Activated effector memory CD4-positive, alpha-beta T cell treated with Interleukin-2 at 50 U/mL for 16 hours (primary cell): ENCODE measurements around the gene NUP98.
"Not testable (repeated sequence)": the region's sequence is repeated elsewhere in the genome, so short reads cannot be mapped to it uniquely, and the experiment has no call there.

Source experiments
- DNase-seq: peaks from one replicate; pipeline ENCODE4 v3.0.0-alpha.2; 2020

Gene NUP98

DNA sequence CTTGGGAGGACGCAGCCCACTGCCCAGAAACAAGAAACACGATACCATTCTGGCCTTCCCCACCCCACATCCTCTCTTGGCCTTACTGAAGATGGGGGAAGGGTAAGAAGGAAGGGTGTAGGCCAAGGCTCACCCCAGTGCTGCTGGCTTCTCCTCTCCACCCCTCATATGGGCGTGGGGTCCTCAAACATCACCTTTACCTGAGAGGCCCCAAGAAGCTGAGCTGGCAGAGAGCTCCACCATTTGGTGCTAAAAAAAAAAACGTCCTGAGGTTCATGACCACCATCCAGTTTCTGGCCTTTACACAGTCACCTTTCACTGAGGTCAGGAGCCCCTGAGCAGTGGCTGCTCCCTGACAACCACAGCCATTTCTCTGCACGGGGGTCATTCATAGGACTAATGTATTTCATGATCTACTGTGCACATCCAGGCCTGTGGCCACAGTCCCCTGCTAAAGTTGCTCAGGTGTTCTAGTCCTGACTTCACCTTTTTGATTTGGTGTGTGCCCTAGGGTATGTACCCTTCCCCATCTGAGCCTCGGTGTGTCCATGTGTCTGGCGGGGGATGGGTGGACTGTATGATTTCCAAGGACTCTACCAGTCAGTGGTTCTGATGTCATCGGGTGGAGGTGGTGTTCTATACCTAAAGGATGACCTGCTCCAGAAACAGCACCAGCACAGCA lies 28.3 kb upstream of the NUP98 start:
- DNase-seq: no peak

DNA sequence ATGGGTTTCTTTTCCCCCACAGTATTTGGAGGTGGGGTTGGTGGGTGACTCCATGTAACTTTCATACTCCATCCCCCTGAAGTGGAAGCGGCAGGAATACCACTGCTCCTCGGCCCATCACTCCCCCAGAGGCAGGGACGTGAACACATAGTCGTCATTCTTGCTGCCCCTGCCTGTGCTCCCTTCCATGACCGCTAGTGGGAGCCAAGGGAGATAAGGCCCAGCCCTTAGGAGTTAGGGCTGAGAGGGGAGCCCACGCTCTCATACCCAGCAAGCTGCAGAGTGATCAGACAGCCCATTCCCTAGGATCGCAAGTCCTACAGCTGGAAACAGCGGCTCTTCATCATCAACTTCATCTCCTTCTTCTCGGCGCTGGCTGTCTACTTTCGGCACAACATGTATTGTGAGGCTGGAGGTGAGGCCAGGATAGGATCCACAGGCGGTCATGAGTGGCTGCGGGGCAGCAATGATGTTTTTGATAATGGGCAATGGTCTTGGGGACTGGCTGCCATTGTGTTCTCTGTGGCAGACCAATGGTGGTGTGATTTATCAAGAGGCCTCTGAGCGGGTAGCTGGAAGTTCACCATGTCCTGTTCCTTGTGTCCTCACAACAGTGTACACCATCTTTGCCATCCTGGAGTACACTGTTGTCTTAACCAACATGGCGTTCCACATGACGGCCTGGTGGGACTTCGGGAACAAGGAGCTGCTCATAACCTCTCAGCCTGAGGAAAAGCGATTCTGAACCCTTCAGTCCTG lies 27.5 kb upstream of the NUP98 start:
- peak; percentile 71 for DNase-seq

DNA sequence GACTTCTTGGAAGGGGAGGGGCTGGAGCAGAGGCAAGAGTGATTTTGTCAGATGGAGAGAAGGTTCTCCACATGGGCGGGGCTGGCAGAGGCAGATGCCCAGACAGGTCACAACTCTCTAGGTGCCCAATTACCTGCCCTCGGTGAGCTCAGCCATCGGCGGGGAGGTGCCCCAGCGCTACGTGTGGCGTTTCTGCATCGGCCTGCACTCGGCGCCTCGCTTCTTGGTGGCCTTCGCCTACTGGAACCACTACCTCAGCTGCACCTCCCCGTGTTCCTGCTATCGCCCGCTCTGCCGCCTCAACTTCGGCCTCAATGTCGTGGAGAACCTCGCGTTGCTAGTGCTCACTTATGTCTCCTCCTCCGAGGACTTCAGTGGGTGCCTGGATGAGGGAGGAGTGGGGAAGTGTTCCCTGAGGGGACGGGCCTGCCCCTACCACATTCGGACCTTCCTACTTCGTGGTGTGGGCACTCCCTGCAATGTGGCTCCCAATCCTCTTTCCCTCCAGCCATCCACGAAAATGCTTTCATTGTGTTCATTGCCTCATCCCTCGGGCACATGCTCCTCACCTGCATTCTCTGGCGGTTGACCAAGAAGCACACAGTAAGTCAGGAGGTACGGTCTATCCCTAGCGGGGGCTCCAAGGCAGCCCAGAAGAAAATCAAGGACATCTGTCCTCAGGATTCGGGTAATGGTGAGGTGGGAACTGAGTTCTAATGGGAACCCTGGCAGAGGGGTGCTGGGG lies 26.6 kb upstream of the NUP98 start:
- DNase-seq: no peak

DNA sequence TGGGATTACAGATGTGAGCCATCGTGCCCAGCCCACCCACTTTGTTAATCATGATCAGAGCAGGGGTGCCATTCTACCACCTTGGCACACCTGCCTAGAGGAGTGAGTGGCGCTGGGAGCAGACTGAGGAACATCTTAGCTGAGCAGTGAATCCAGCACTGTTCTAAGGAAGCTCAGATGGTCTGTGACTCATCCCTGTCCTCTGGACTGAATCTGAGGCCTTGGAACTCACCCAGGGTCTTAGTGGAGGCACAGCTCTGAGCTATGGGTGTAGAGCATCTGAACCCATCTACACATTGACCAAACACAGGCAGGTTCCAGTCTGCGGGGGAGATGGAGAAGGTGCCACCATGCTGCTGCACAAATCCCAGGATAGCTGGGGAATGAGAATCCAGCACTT lies 25.9 kb upstream of the NUP98 start:
- no peak for DNase-seq

DNA sequence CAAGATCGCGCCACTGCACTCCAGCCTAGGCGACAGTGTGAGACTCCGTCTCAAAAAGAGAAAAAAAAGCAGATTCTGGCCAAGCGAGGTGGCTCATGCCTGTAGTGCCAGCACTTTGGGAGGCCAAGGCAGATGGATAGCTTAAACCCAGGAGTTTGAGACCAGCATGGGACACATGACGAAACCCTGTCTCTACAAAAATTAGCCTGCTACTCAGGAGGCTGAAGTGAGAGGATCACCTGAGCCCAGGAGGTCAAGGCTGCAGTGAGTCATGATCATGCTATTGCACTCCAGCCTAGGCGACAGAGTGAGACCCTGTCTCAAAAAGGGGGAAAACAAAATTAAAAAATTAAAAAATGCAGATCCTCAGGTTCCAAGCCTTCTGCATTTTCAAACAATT lies 25.0 kb upstream of the NUP98 start:
- DNase-seq: no peak

DNA sequence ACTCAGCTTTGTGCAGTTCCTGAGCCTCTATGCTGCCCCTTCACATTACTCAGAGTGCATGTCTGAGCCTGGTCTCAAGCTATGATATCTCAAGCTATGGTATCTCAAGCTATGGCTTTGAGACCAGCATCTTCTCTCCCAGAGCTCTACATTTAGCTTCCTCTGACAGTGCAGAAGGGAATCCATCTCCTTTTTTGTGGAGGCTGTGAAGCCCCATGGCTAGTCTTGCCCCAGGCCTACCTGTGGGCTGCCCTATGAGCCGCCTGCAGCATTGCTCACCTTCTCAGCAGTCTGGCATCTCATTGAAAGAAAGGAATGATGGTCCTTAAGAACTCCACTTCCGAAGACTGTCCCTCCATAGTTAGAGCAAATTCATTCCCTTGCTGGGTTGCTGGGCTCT lies 23.6 kb upstream of the NUP98 start:
- DNase-seq: no peak

DNA sequence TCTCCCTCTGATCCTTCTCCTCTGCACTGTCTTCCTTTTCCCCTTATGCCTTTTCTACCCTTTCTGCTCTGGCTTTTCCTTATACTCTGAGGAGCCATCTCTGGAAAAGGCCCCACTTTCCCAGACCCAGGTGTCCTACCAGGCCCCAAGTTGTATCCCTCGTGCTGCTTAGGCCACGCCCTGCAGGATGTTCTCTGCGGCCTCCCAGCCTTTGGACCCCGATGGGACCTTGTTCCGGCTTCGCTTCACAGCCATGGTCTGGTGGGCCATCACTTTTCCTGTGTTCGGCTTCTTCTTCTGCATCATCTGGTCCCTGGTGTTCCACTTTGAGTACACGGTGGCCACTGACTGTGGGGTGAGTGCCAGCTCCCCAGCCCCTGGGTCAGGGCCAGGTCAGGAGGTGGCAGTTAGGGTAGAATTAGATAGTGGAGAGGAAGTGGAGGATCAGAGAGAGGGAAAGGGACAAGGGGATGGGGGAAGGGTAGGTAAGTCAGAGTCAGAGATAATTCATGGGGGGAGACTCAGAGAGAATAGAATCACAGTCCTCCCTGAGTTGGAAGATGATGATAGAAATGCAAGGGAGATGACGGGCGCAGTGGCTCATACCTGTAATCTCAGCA lies 19.9 kb upstream of the NUP98 start:
- no peak for DNase-seq

DNA sequence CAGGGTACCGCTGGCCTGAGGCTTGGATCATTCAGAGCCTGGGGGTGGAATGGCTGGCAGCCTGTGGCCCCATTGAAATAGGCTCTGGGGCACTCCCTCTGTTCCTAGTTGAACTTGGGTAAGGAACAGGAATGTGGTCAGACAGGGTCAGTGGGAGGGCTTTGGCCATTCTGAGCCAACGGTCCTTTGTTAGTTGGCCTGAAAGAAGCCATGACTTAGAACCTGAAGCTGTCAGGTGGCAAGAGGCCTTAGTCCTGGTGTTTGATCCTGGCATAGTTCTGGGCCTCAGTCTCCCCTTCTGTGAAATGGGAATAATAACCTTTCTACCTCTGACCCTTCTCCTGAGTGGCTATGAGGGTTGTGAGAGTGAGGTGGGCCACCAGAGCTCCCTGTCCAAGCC lies 19.3 kb upstream of the NUP98 start:
- no peak for DNase-seq

DNA sequence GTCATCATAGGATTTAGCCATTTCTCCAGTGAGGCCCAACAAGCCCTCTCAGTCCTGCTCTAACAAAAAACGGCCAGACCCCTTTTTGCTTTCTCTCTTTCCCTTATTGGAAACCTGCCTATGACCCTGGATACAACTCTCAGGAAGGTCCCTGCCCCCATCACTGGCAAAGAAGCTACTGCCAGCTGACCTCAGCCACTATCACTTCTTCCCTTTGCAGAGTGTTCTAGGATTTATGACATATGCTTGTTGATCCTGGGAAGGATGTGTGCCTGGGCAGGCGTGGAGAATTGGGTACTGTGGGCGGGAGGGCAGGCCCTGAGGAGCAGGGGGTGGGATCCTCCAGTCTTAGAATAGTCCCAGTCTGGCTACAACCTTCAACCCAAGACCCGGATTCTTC lies 18.5 kb upstream of the NUP98 start:
- DNase-seq: no peak

DNA sequence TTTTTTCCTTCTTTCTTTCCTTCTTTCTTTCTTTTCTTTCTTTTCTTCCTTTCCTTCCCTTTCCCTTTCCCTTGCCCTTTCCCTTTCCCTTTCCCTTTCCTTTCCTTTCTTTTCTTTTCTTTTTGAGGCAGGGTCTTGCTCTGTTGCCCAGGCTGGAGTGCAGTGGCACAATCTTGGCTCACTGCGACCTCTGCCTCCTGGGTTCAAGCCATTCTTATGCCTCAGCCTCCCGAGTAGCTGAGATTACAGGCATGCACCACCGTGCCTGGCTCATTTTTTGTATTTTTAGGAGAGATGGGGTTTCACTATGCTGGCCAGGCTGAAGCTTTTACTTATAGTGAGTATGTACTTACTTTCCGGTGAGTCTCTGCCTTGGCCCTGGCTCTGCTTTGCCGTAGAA lies 17.5 kb upstream of the NUP98 start:
- not testable (repeated sequence) for DNase-seq

DNA sequence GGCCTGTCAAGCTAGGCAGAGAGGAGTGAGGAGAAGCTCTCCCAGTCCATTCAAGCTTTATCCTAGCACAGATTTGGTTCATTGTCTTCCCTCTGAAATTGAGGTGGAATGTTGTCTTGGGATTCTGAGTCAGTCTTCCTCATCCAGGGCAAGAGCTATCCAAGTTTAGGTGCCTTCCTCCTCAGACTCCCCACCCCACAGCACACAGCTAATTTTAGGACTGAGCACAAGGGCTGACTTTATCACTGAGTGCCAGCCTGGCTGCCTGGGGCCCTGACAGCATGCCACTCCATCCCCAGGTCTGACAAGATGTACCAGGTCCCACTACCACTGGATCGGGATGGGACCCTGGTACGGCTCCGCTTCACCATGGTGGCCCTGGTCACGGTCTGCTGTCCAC lies 13.6 kb upstream of the NUP98 start:
- no peak for DNase-seq

DNA sequence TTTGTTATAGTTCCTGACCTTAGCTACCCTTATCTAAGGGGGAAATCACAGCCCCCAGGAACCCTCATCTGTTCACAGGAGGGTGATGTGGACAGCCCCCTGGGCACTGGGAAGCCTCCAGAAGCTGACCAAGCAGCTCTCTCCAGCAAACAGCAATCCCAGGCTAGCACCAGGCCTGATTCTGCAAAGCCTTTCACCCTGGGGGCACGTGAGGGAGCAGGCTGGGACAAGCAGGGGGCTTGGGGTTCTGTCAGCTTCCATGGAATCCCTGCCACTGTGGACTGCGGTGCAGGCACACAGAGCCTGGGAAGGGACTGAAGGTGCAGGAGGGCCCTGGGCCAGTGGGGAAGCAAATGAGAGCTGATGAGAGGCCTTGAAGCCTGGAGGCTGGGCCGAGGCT lies 13.1 kb upstream of the NUP98 start:
- no peak for DNase-seq

DNA sequence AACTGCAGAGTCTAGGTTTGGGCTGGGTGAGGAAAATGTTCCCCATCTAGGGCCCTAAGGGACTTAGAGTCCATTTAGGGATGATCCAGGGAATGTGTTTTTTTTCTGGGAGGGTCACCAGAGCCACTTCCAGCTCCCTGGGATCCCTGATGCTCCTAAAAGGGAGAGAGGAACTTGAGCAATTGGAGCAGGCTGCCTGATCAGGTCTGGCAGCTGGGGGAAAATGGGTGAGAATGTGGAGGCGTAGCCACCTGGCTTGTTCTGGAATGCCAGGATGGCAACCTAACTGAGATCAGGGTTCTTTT lies 12.2 kb upstream of the NUP98 start:
- DNase-seq: no peak

DNA sequence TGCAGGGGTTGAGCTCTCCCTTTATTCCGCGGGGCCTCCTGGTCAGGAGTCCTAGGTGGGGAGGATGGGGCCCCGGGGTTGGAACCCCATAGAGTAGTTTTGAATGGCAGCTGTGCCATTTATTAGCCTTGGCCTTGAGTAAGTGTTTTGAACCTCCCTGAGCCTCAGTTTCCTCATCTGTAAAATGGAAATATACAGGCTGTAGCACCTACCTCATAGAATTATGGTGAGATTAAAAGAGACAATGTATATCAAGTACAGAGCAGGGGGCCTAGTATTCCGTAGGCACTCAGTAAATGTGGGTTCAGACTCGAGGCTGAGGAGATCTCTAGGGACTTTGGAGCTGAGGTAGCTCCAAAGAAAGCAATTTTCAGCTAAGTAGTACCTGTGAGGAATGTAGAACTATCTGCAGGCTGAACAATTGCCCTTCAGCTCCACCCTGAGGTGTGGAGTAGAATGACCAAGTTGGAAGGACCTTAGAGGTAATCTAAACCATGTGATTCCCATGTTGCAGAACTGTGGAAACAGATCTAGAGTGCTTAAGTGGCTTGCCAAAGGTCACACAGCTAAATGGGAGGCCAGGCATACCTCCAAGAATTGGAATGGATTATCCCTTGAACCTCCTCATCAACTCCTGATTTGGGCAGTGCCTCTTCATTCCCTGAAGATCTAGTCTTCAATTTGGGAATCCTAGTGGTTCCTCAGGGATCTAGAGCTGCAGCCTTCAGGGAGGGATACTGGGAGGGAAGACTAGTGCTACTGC lies 11.7 kb upstream of the NUP98 start:
- peak; percentile 25 for DNase-seq

DNA sequence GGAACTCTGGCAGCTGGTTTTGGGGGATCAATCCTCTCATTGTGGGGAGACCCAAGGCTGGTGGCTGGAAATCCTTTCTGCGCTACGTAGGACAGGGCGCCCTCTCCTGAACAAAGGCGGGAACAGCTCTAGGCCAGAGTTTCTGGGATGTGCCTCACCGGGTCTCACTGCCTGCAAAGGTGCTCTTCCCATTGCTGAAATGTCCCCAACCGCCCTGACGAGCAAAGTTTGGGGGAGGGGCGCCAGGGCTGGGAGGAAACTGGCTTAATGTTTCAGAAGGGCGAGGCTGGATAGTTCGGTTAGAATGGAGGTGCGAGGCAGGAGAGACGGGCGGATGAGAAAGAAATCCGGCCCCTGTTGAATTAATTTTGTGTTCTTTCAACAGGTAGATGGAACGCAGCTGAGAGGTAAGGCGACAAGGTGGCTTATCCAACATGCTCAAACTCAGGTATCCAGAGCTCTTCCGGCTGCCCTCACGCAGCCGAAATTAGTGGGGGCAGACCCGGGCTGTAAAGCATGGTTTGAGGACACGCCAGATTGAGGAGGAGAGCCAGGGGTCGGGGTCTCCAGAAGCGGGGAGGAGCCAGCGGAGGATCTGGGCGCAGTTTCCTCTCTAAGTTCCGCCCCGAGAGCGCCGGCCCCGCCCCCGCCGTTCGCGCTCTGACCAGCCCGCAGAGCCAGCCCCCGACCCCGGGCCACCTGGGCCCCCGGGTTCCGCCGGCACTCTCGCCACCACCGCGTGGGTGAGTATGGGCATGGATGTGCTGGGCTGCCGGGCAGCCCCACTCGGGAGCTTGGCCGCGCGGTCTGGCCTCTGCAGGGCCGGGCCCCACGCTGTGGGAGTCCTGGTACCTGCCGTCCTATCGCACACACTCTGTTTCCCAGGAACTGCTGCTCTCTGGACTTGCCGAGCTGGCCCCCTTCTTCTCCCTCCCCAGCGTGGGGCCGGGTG lies 10.8 kb upstream of the NUP98 start, which contains the start of gene PGAP2:
Gene PGAP2 (plus strand): TSS at position 652 of the 952 bp plus-strand sequence. CDS start 2,700 bp downstream, outside the sequence.
- DNase-seq: peak; percentile 54

DNA sequence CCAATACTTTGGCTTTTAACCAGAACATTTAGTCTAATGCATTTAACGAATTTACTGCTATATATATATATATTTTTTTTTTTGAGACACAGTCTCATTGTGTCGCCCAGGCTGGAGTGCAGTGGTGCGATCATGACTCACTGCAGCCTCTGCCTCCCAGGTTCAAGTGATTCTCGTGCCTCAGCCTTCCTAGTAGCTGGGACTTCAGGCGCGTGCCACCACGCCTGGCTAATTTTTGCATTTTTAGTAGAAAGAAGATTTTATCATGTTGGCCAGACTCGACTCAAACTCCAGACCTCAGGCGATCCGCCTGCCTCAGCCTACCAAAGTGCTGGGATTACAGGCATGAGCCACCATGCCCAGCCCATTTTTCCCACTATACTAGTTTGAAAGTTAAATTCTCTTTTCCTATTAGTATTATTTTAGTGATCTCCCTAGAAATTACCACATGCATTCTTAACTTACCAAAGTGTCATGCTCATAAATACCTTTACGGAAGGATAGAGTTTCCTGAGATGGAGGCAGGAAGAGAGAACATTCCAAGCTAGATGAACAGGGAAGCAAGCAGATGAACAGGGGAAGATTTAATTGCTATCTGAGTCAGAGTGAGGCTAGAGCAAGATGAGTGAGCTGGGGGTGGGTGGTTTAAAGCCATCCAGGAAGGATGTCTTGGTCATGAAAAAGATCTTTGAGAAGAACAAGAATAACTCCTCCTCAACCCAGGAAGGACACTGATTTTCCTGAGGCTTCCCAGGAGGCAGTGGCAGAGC lies 6.6 kb upstream of the NUP98 start:
- DNase-seq: no peak

DNA sequence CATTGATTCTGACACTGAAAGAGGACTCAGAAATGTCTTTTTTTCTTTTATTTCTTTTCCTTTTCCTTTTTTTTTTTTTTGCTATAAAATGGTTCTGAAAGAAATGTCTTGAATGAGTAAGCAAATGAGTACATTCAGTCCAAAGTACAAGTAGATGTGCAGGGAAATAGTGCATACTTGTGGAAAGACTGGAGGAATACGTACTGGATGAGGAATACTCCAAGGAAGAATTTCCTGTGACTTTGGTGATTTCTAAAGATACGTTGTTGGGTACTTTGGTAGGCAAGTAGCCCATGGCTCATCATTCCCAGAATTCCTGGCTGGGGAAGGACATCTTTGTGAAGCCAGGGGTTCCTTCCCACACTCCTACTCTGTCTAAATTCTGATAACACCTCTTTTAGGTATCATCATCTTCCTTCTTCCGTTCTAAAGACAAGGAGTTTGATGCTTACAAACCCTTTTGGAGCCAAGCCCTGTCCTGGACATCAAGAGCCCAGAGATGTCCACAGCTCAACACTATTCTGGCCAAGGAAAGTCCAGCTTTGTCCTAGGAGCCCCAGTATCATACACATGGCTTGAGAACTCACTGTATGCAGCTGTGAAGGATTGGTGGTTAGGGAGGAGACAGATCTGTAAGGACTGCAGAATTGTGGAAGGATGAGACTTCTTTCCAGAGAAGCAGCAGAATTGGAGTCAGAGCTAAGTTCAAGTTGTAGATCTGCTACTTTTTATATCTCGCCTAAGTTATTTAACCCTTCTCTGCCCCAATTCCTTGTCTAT lies 4.8 kb upstream of the NUP98 start:
- DNase-seq: no peak

DNA sequence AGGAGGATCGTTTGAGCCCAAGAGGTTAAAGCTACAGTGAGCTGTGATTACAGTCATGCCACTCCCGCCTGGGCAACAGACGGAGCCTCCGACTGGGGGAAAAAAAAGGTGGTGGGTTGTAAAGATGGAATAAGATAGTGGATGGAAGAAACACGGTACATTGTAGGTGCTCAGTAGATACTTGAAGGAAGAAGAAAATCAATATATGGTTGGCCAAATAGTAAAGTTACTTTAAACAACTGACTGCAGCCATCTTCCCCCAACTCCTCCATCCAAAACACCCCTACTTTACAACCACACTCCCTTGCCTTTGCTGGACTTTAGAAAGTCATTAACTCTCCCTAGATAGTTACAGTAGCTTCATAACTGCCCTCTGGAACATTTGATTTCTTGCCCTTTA lies 2.5 kb upstream of the NUP98 start:
- no peak for DNase-seq

DNA sequence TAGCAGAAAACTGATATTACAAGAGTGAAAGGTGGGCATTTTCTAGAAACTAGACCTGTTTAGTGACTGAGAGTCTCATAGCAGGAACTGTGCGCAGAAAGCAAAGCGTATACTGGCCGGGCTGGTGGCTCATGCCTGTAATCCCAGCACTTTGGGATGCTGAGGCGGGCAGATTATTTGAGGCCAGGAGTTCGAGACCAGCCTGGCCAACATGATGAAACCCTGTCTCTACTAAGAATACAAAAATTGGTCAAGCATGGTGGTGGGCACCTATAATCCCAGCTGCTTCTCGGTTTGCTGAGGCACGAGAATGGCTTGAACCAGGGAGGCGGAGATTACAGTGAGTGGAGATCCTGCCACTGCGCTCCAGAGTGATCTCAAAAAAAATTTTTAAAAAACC lies 1.8 kb upstream of the NUP98 start:
- no peak for DNase-seq

DNA sequence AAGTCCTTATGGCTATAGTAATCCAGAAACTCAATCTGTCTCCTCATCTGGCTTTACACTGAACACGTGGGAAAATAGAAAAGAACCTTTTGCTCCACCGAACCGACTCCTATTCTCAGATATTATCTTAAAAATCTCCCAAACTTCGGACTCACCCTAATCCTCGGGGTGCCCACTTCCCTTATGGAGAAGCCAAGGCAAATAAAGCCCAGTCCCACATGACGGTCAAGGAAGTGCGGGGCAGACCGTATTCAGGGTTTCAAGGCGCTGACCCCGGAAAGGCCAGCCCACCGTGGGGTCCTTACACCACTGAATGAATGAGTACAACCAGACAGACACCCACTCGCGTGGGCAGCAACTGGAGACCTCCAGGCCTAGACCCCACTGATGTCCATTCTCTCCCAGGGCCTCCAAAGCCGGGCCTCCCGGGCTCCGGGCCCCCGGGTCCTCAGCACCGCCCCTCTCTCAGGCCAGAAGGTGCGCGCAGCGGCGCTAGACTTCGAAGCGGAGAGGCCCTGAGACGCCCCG lies 489 bp downstream of the NUP98 start:
- no peak for DNase-seq
